ENCODE results near the gene SEPTIN5.

DNA sequence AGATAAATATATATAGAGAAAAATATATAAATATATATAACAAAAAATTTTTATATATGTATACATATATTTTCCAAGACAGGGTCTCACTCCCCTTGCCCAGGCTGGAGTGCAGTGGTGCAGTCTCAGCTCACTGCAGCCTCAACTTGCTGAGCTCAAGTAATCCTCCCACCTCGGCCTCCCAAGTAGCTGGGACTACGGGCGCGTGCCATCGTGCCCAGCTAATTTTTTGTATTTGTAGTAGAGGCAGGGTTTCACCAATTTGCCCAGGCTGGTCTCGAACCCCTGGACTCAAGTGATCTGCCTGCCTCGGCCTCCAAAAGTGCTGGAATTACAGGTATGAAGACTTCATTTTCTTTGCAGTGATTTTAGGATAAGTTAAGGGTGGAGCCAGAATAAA lies 38.9 kb upstream of the SEPTIN5 start:
- TF ChIP-seq, protein P1, sequence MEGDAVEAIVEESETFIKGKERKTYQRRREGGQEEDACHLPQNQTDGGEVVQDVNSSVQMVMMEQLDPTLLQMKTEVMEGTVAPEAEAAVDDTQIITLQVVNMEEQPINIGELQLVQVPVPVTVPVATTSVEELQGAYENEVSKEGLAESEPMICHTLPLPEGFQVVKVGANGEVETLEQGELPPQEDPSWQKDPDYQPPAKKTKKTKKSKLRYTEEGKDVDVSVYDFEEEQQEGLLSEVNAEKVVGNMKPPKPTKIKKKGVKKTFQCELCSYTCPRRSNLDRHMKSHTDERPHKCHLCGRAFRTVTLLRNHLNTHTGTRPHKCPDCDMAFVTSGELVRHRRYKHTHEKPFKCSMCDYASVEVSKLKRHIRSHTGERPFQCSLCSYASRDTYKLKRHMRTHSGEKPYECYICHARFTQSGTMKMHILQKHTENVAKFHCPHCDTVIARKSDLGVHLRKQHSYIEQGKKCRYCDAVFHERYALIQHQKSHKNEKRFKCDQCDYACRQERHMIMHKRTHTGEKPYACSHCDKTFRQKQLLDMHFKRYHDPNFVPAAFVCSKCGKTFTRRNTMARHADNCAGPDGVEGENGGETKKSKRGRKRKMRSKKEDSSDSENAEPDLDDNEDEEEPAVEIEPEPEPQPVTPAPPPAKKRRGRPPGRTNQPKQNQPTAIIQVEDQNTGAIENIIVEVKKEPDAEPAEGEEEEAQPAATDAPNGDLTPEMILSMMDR (IDR thresholded peaks at IDR 0.05), result no peak
- TF ChIP-seq EZH2phosphoT487 (IDR thresholded peaks at IDR 0.05; ENCODE audit: borderline replicate concordance, low read depth) (no peak), ELF1 (IDR thresholded peaks at IDR 0.05) (no peak), POLR2AphosphoS5 (IDR thresholded peaks at IDR 0.05; ENCODE audit: low read depth, low read length) (no peak), RCOR1 (IDR thresholded peaks at IDR 0.05; ENCODE audit: low read length) (no peak), YY1 (IDR thresholded peaks at IDR 0.05; ENCODE audit: low read depth) (no peak), RFX5 (IDR thresholded peaks at IDR 0.05; ENCODE audit: low read length) (no peak), TCF12 (IDR thresholded peaks at IDR 0.05) (no peak), EP300 (IDR thresholded peaks at IDR 0.05; ENCODE audit: borderline replicate concordance in 1 of 2, low read depth in 1 of 2, low read length in 1 of 2) (no peak)
